Lower leg skin (tissue), 3 donors: Measurements from ENCODE around the gene ZNF202.

Experiments
- POLR2A ChIP-seq, 2 donors: fragments of 450-650 bp; IDR thresholded peaks; one replicate each; pipeline ENCODE4 v1.6.1; 2016 to 2017; ENCODE audit warnings: antibody characterized with exemption in 2 of 2, mild to moderate bottlenecking in 1 of 2, moderate library complexity in 1 of 2
- TF ChIP-seq, protein P1 (sequence below), 3 donors: fragments of 450-650 bp; IDR thresholded peaks; one replicate each; pipeline ENCODE4 v1.5.1; 2016; ENCODE audit warnings: antibody characterized with exemption in 3 of 3, mild to moderate bottlenecking in 3 of 3, moderate library complexity in 2 of 3

DNA sequence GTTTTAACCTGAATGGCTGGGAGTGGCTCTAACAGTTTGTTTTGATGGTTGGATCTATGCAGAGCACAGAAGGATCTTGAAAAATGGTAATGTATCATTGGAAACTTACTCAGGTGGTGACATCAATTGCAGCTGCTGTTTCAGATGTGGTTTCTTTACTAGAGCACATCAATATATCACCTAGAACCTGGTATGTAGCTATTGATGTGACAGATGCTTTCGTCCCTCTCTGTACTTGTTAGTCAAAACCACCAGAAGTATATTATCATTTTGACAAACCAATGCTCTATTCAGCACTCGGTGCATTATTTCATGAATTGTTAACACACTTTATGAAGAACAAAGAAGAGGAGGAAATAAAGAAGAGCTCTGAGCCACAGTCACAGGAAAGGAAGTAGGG, 60.4 kb downstream of the ZNF202 start:
- no peak for TF ChIP-seq POLR2A (IDR thresholded peaks at IDR 0.05)
- TF ChIP-seq, protein P1, sequence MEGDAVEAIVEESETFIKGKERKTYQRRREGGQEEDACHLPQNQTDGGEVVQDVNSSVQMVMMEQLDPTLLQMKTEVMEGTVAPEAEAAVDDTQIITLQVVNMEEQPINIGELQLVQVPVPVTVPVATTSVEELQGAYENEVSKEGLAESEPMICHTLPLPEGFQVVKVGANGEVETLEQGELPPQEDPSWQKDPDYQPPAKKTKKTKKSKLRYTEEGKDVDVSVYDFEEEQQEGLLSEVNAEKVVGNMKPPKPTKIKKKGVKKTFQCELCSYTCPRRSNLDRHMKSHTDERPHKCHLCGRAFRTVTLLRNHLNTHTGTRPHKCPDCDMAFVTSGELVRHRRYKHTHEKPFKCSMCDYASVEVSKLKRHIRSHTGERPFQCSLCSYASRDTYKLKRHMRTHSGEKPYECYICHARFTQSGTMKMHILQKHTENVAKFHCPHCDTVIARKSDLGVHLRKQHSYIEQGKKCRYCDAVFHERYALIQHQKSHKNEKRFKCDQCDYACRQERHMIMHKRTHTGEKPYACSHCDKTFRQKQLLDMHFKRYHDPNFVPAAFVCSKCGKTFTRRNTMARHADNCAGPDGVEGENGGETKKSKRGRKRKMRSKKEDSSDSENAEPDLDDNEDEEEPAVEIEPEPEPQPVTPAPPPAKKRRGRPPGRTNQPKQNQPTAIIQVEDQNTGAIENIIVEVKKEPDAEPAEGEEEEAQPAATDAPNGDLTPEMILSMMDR (IDR thresholded peaks at IDR 0.05): no peak
